Smooth muscle cell of bladder (primary cell): ENCODE results near the gene FGF9. TPM values are rescaled to one million over a fixed set of nuclear protein-coding genes. Genes with fewer than 3 reads are reported as not detected.

Source experiments
- total RNA-seq: library from RNA; depleted of rRNA; stranded (reverse); fragments of >200 nt; gene quantifications from 2 replicates; pipeline ENCODE4 v1.2.3, GENCODE V29; 2014

FGF9 gene
- total RNA-seq: 3.8 and 9.7 TPM in 2 replicates

GRCh38 chr13:21670883-21671619 is at the start of gene FGF9:
TSS of gene FGF9 (plus strand) at chr13:21671073. CDS start at chr13:21671913, 840 bp downstream.

Other genes starting within 250 kb of the FGF9 start
- gene ZDHHC20, start 211.8 kb upstream of the FGF9 start, total RNA-seq: 91.4 and 93.4 TPM in 2 replicates
- gene MICU2, start 66.9 kb upstream of the FGF9 start, total RNA-seq: 37.0 and 37.8 TPM in 2 replicates